GM21576 (cell line): ENCODE measurements around the gene MYT1.
"Not testable (repeated sequence)": the region's sequence is repeated elsewhere in the genome, so short reads cannot be mapped to it uniquely, and the experiment has no call there.

ENCODE experiments used
- ATAC-seq: cut with Tn5 transposase; IDR thresholded peaks from one replicate; pipeline ENCODE4 v1.9.1; 2021; ENCODE audit warnings: mild to moderate bottlenecking, moderate library complexity; ENCODE audit not compliant: unreplicated experiment

Gene MYT1

DNA sequence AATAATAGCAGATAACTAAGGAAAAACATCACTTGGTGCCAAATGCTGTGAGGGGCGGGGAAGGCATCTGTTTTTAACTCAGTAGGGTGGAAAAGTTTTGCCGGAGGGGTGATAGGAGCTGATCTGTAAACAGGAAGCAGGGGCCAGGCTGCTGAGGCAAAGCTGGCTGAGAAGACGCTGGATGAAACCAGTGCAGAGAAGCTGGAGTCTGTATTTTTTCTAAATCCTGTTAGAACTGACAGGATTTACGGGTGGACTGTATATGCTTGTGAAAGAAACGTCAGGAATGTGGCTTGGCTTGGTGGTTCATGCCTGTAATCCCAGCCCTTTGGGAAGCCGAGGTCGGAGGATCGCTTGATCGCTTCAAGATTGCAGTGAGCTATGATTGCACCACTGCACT, 96.9 kb downstream of the MYT1 start:
- ATAC-seq: no peak

DNA sequence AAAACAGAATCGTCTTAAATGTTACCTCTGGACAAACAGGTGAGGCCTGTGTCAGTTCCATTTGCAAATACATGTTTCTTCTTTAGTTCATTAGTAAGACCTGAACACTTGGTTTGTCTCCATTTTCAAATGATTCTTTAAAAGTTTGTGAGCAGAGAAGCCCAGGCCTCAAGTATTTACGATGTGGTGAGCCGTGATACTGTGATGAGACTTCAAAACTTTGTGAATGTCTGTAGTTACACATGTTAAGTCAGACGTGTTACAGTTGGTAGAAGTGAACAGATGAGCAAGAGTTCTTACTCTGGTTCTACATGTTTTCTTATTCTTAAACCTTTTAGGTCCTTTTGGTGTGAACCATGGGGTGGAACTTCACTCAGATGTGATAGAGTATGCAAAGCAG, 99.8 kb downstream of the MYT1 start:
- ATAC-seq: no peak

DNA sequence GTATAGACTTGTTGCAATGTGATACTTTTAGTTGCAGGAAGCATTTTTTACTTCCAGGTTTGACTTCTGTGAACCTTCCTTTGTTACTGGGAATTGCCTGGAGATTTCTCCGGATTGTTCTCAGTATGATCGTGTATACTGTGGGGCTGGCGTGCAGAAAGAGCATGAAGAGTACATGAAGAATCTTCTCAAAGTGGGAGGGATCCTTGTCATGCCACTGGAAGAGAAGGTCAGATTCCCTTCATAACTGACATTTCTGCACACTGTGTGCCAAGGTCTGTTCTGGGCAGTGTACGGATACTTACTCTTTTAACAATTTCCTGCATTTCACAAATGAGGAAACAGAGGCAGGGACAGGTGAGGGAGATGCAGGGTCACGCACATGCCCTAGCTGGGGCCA, 100.9 kb downstream of the MYT1 start:
- no peak for ATAC-seq

DNA sequence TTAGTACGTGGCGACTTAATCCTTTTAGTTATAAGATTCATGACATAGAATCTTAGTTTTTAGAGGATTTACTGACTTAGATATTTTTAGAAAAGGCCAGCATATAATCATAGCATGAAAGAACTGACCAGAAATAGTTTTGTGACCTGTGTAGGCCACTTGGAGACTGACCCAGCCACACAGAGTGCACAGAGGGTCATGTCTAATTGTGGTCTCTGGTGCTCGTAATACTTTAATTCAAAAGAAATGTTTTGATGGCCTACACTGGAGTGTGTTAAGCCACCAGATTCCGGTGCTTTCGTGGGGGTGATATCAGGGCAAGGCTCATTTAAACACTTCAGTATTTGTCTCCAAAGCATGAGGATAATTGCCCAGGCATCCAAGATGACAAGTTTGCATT, 102.7 kb downstream of the MYT1 start:
- no peak for ATAC-seq

DNA sequence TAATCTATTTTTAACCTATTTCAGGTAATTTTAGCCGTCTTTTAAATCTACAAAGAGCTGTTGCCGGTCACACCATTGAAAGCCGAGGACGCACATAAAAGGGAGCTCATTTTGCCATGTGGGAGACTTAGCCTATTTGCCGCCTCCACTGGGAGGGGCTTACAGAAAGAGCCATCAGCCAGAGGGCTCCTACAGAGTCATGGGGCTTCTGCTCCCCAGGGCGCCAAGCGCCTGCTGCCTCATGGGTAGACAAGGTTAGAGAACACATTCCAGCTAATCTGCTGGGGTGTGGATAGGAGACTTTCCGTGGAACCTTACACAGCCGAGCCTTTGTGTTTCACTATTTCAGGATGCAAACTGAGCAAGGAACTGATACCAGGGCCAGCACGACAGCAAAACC, 103.9 kb downstream of the MYT1 start:
- no peak for ATAC-seq

DNA sequence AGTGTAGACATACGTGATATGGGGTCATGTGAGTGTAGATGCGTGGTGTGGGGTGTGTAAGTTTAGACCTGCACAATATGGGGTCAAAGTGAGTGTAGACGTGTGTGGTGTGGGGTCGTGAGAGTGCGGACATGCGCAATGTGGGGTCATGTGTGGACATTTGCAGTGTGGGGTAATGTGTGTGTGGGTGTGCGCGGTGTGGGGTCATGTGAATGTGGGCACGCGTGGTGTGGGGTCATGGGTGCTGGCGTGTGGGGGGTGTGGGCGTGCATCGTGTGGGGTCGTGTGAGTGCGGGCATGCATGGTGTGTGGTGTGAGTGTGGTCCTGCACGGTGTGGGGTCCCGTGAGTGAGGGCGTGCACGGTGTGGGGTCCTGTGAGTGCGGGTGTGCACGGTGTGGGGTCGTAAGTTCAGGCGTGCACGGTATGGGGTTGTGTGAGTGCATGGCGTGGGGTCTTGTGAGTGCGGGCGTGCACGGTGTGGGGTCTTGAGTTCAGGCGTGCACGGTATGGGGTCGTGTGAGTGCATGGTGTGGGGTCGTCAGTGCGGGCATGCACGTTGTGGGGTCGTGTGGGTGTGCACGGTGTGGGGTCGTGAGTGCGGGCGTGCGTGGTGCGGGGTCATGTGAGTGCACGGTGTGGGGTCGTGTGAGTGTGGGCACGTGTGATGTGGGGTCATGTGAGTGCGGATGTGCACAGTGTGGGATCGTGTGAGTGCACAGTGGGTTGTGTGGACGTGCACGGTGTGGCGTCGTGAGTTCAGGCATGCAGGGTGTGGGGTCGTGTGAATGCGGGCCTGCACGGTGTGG, 105.6 kb downstream of the MYT1 start:
- ATAC-seq: no peak

DNA sequence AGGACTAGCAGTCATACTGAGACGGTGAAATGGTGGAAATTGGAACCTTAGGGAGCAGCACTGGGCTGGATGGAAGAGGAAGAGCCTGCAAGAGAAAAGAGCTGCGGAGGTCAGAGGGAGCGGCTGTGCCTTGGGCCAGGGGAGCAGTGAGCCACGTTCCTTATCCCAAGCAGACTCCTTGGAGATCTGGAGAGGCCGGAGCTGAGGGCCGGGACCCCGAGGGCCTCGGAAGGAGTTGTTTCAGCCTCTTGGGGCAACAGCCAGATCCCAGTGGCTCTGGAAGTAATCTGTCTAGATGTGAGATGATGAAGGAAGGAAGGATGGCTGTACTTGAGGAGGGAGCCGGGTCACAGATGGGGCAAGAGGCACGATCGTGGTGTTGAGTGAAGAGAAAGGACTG, 107.4 kb downstream of the MYT1 start:
- ATAC-seq: no peak

DNA sequence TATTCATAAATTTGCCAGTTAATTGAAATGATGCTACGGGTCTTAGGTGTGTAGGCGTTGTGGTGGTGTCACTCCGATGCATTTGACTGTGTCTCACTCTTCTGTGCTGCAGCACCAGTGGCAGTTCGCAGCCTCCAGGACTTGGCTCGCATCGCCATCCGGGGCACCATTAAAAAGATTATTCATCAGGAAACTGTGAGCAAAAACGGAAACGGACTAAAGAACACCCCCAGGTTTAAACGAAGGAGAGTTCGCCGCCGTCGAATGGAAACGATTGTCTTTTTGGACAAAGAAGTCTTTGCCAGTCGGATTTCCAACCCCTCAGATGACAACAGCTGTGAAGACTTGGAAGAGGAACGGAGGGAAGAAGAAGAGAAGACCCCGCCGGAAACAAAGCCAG, 108.9 kb downstream of the MYT1 start:
- no peak for ATAC-seq

DNA sequence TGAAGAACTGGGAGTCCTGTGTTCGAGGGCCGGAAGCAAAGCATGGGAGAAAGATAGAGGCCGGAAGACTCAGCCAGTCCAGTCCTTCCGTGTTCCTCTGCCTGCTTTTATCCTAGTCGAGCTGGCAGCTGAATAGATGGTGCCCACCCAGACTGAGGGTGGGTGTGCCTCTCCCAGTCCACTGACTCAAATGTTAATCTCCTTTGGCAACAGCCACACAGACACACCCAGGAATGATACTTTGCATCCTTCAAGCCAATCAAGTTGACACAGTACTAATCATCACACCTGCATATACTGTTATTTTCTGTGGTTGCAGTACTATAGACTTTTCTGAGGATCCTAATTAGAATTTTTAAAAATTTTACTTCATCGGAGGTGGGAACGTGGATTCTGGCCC, 112.6 kb downstream of the MYT1 start:
- ATAC-seq: no peak

DNA sequence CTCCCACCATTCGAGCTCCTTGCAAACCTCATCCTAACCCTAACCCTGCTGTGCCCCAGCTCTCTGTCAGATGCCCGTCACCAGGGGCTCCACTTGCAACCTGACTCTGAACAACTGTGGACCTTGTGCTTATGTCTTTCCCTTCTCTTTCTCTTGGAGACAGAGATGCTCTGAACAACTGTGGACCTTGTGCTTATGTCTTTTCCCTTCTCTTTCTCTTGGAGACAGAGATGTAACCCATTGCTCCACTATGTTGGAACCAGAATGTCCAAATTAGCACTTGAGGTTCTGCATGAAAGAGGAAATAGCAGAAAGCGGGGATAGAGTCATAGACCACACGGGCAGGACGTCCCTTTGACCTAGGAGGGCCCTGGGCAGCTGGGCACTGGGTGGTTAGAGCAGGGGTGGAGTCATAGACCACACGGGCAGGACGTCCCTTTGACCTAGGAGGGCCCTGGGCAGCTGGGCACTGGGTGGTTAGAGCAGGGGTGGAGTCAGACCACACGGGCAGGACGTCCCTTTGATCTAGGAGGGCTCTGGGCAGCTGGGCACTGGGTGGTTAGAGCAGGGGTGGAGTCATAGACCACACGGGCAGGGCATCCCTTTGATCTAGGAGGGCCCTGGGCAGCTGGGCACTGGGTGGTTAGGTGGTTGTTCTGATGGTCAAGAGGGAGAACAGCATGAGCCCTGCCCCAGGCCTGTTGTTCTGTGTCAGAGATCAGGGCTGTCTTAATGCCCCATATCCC, 113.5 kb downstream of the MYT1 start:
- ATAC-seq: no peak

DNA sequence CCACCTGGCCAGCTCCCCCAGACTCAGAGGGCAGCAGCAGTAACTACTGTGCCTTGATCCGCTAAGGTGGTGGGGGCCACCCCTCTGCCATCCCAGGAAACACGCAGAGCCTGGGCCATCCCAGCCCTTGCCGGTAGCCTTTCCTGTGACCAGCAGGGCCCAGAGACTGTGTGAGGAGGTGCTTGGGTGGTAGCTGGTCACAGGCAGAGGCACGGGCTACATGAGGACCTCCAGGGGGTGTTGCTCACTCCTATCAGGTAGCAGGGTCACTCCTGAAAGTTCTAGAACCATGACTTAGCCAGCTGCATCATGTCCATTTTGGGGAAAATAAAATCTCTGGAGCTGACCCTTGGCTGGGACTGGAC, 114.0 kb downstream of the MYT1 start:
- ATAC-seq: no peak

DNA sequence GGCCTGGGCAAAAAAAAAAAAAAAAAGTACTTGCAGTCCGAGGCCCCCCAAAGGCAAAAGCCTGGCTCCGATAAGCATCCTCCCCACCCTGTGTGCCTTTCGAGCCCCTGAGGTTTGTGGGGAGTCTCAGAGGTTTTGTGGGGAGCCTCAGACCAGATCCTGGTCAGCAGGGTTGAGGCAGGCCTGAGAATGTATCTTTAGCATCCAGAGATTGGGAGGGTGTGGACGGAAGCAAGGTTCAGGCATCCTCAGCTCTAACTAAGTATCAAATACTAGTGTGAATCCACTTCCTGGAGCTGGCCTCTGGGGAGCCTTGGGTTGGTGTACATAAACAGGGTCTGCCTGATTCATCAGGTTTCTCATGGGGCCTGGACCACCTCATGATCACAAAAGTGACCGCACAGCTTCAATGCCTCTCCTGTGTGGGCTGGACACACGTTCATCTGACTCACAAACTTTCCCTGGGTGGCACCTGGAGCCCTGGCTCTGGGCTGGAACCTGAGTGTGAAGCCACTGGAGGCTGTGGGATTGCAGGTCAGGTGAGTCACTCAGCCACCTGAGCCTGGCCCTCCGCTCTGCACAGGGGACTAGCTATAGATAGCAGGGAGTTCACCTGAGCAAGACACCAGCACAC, 115.7 kb downstream of the MYT1 start:
- ATAC-seq: no peak

DNA sequence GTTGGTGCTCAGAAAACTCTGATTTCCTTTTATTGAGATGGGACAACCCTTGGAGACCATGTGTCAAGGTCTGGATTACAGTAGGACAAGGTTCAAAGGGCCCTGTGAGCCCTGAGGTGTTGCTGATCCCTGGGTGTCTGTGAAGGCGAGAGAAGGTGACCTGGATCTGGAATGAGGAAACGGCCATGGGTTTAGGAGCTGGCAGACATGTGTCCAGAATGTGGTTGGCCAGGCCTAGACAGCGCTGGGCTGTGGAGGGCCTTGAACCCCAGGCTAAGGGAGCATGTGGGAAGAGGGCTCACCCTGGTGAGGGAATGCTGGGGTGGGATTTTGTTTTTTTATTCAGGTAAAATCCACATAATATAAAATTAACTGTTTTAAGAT, 116.2 kb downstream of the MYT1 start:
- no peak for ATAC-seq

DNA sequence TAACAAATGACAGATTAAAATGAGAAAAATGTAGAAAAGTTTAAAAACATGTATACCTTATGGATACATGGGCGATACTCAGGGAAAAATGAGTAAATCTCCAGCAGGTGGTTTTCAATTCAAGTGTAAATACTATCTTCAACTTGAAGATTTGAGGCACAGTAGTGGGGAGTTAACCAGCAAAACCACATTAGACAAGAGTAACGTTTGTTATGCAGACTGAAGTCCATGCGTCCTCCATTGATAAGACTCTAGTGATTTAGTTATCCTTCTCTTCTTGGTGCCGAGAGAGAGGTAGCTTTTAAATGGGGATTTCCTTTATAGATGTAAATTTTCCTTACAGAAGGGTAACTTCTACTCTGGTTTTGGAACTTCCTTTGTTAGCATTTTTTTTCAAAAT, 119.4 kb downstream of the MYT1 start:
- no peak for ATAC-seq

DNA sequence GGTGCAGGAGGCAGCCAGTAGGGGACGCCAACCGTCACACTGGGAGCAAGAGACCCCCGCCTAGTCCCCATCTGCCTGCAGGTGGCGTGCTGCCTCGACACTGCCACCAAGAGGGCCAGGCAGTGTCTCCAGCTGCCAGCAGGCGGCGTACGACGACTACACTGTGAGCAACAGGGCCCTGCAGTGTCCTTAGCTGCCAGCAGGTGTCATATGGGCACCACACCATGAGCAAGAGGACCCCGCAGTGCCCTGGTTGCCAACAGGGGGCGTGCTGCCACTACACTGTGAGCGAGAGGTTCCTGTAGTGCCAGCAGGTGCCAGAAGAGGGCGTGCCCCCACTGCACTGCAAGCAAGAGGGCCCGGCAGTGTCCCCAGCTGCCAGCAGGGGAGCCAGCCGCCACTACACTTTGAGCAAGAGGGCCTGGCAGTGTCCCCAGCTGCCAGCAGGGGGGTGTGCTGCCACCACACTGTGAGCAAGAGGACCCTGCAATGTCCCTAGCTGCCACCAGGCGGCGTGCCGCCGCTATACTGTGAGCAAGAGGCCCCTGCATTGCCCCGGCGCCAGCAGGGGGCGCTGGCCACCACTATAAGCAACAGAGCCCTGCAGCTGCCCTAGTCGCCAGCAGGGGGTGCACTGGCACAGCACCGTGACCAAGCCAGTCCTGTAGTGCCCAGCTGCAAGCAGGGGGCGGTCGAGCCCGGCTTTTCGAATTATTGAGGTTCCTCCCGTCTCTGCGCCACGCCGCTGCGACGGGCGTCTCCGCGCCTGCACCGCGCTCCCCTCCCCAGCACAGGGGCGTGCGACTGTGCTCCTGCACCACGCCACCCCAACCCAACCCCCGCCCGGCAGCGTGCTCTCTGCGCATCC, 121.6 kb downstream of the MYT1 start:
- ATAC-seq: peak; percentile 91

DNA sequence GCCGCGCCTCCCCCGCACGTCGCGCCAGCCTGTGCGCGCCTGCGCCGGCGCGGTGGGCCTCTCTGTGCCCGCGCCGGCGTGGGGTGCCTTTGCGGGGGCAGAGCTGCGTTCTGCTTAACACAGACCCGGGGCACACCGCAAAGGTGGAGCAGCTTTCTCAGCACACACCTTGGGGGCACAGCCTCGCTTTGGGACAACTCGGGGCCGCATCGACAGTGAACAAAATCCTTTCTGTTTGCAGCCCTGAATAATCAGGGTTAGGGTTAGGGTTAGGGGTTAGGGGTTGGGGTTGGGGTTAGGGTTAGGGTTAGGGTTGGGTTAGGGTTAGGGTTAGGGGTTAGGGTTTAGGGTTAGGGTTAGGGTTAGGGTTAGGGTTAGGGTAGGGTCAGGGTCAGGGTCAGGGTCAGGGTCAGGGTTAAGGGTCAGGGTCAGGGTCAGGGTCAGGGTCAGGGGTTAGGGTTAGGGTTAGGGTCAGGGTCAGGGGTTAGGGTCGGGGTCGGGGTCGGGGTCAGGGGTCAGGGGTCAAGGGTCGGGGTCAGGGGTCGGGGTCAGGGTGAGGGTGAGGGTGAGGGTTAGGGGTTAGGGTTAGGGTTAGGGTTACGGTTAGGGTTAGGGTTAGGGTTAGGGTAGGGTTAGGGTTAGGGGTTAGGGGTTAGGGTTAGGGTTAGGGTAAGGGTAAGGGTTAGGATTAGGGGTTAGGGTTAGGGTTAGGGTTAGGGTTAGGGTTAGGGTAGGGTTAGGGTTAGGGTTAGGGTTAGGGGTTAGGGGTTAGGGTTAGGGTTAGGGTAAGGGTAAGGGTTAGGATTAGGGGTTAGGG, 122.4 kb downstream of the MYT1 start:
- ATAC-seq: not testable (repeated sequence)

DNA sequence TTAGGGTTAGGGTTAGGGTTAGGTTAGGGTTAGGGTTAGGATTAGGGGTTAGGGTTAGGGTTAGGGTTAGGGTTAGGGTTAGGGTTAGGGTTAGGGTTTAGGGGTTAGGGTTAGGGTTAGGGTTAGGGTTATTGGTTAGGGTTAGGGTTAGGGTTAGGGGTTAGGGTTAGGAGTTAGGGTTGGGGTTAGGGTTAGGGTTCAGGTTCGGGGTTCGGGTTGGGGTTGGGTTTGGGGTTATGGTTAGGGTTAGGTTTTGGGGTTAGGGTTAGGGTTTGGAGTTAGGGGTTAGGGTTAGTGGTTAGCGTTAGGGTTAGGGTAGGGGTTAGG, 123.0 kb downstream of the MYT1 start:
- ATAC-seq: not testable (repeated sequence)
